LNCaP clone FGC (cell line): ENCODE data around the gene SORCS2.

Source experiments
- DNase-seq: peaks from one replicate; pipeline ENCODE4 v3.0.0-alpha.2; 2011; ENCODE audit warnings: low read depth
- H3K4me3 ChIP-seq: 2 replicates; pipeline ENCODE4 v1.5.1; 2011; ENCODE audit warnings: mild to moderate bottlenecking, low read depth, low read length, control low read depth
- CTCF ChIP-seq: IDR thresholded peaks from 2 replicates; pipeline ENCODE4 v1.5.1; 2012; ENCODE audit warnings: mild to moderate bottlenecking; ENCODE audit not compliant: control insufficient read depth, insufficient read depth; ENCODE audit errors: extremely low read depth

The SORCS2 gene

DNA sequence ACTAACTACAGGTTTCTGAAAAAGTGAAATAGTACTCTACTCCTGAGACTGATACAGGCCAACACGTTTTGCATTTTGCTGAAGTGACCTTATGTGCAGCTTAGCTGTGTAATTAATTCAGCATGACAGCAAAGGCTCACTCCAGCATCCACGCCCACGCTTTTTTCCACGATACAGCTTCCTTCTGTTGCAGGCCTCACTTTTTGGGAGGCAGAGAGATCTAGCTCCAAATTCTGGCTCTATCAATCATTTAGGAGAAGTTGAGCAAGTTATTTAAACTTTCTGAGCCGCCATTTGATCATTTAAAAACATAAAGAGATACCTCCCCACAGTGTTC is 587.1 kb downstream of the SORCS2 start:
- DNase-seq: no peak
- no peak overlapping the region for H3K4me3 ChIP-seq
- no peak for TF ChIP-seq CTCF

- DNase-seq: no peak
- H3K4me3 ChIP-seq: no peak overlapping the region
- TF ChIP-seq CTCF: no peak
These were observed 588.5 kb downstream of the SORCS2 start for GRCh38 chr4:7780751-7781348.

- no peak for TF ChIP-seq CTCF
- no peak overlapping the region for H3K4me3 ChIP-seq
- DNase-seq: no peak
These were observed 589.0 kb downstream of the SORCS2 start for GRCh38 chr4:7781366-7781765.

- H3K4me3 ChIP-seq: no peak overlapping the region
- DNase-seq: no peak
- TF ChIP-seq CTCF: no peak
These were observed 589.7 kb downstream of the SORCS2 start for GRCh38 chr4:7781993-7782392.

DNA sequence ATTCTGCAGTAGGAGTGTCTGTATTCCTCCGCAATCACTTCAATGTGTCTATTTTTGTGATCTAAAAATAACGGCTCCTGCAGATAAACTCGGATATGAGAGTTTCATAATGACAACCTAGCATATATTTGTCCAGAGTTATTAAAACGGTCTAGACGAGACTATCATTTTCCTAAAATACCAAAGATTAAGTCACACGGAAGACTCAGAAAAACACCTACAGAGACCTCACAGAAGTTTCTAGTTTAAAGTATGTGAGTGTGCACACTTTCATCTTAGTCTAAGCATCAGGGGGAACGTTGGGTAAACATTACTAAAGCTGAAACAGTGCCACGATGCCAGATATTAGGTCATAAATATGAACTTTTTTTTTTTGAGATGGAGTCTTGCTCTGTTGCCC is 590.4 kb downstream of the SORCS2 start:
- DNase-seq: no peak
- no peak overlapping the region for H3K4me3 ChIP-seq
- TF ChIP-seq CTCF: no peak

- no peak for TF ChIP-seq CTCF
- DNase-seq: no peak
These were observed 591.2 kb downstream of the SORCS2 start for GRCh38 chr4:7783541-7783940.

DNA sequence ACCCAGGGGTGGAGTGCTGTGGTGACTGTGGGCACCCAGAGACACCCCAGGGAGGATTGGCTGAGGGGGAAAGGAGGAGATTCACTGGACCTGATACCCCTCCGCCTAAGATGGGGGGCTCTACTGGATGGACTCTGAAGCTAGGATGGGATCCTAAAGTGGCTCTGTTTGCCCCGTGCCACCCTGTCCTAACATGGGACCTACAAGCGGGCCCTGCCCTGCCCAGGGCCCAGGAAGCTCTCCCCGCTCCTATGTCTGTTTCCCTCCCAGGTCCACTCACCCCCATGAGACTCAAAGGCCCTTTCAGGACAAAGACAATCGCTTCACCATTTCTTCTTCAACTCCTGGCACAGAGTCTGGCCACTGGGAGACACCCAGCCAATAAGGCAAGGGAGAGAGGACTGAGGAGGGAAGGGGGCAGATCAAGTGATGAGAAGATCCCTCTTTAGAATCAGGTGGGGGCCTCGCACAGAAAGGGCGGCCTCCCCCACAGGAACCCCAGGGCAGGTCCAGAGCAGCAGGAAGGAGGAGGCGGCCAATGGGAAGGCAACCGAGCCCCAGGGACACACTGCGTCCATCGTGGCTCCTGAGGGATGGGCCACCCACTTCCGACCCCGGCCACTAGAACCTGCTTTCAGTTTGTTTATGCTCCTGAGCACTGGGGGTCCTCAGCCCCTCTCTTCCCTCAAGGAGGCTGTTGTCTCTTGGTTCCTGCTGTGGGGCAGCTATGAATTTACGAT is 592.0 kb downstream of the SORCS2 start:
- DNase-seq: no peak
- TF ChIP-seq CTCF: no peak
- no peak overlapping the region for H3K4me3 ChIP-seq

More at GRCh38 chr4:7783541-7783940, 591.2 kb downstream of the SORCS2 start:
- no peak overlapping the region for H3K4me3 ChIP-seq
